K562 (cell line): ENCODE measurements around the gene ZNF451. TPM values are rescaled to one million over a fixed set of nuclear protein-coding genes. Genes with fewer than 3 reads are reported as not detected.
A peak's percentile ranks its signal among the peaks of the same experiment; 100 is the strongest.

Experiments
- DPF2 ChIP-seq: fragments of 450-650 bp; IDR thresholded peaks from 2 replicates; pipeline ENCODE4 v1.6.1; 2016
- ETS2 ChIP-seq: IDR thresholded peaks from 2 replicates; pipeline ENCODE4 v1.6.1; 2016; ENCODE audit warnings: borderline replicate concordance, missing genetic modification characterization, mild to moderate bottlenecking, moderate library complexity, missing compliant biosample characterization; ENCODE audit not compliant: poor library complexity, severe bottlenecking
- FUS ChIP-seq: fragments of 200-400 bp; formaldehyde crosslinking; optimal IDR thresholded peaks from 2 replicates; pipeline ENCODE3; 2017; ENCODE audit warnings: low read depth, low read length
- JUND ChIP-seq, 2 experiments: IDR thresholded peaks; 2 replicates in 1 of 2; 3 replicates in 1 of 2; pipeline ENCODE4 v1.6.1; 2011; ENCODE audit warnings: borderline replicate concordance in 2 of 2, low read depth in 2 of 2, low read length in 2 of 2, improper control_type of control experiment in 1 of 2, missing biosample characterization in 1 of 2, missing genetic modification characterization in 1 of 2, missing genetic modification reagents in 1 of 2
- KLF1 ChIP-seq: fragments of 450-650 bp; IDR thresholded peaks from 2 replicates; pipeline ENCODE4 v1.6.1; 2016; ENCODE audit warnings: missing genetic modification characterization, missing compliant biosample characterization
- MTA3 ChIP-seq: fragments of 450-650 bp; formaldehyde crosslinking; IDR thresholded peaks from 2 replicates; pipeline ENCODE4 v1.6.1; 2017; ENCODE audit warnings: mild to moderate bottlenecking, borderline replicate concordance
- NBN ChIP-seq: fragments of 450-650 bp; IDR thresholded peaks from 2 replicates; pipeline ENCODE4 v1.6.1; 2016; ENCODE audit warnings: low read depth, mild to moderate bottlenecking
- NR2C1 ChIP-seq, 2 experiments: fragments of 450-650 bp; IDR thresholded peaks; 2 replicates each; pipeline ENCODE4 v1.6.1; 2017; ENCODE audit warnings: mild to moderate bottlenecking in 2 of 2, antibody characterized with exemption in 1 of 2, inconsistent platforms in 1 of 2, missing compliant biosample characterization in 1 of 2, missing genetic modification characterization in 1 of 2
- PHF8 ChIP-seq: fragments of 200-600 bp; sonication (generic); IDR thresholded peaks from 2 replicates; pipeline ENCODE4 v1.6.1; 2012; ENCODE audit warnings: mixed run types, mild to moderate bottlenecking, inconsistent platforms, low read length, moderate library complexity, borderline replicate concordance
- POLR3A ChIP-seq: IDR thresholded peaks from 2 replicates; pipeline ENCODE4 v1.6.1; 2011; ENCODE audit warnings: borderline replicate concordance, mild to moderate bottlenecking, moderate library complexity; ENCODE audit not compliant: insufficient read length, insufficient read depth; ENCODE audit errors: extremely low read depth
- RBM25 ChIP-seq: fragments of 200-400 bp; formaldehyde crosslinking; IDR thresholded peaks from 2 replicates; pipeline ENCODE4 v1.6.1; 2018; ENCODE audit warnings: low read length, low read depth, moderate library complexity; ENCODE audit not compliant: severe bottlenecking
- XRCC3 ChIP-seq: fragments of 450-650 bp; IDR thresholded peaks from 2 replicates; pipeline ENCODE4 v1.6.1; 2017; ENCODE audit warnings: mild to moderate bottlenecking, moderate library complexity
- ZNF143 ChIP-seq: sonication (generic); formaldehyde crosslinking; IDR thresholded peaks from 2 replicates; pipeline ENCODE4 v1.9.0; 2022; ENCODE audit warnings: mild to moderate bottlenecking, missing genetic modification reagents
- ZNF165 ChIP-seq: fragments of 250-450 bp; sonication (Bioruptor Pico); IDR thresholded peaks from 2 replicates; pipeline ENCODE4 v1.4.0; 2020; ENCODE audit warnings: borderline replicate concordance
- polyA plus RNA-seq, 8 experiments: library from polyadenylated mRNA; depleted of rRNA in 4 of 8; stranded (reverse) in 5 of 8; unstranded in 3 of 8; fragments of >200 nt; fragmentation: Nextera tagmentation in 2 of 8; fragmentation: Illumina TruSeq in 1 of 8; extraction: Ambion mirVana in 2 of 8; extraction: Trizol in 1 of 8; gene quantifications; 2 replicates each; pipeline versions ENCODE4 v1.2.1 to v1.2.3, GENCODE V29; 2011 to 2014; ENCODE audit warnings: inconsistent platforms in 1 of 8, missing spikeins in 1 of 8
- total RNA-seq, 7 experiments: library from RNA; depleted of rRNA in 6 of 7; stranded (reverse); fragments of >200 nt in 6 of 7; fragmentation: Illumina TruSeq in 2 of 7; extraction: Trizol in 2 of 7; gene quantifications; 2 replicates each; pipeline versions ENCODE4 v1.2.1 to v1.2.3, GENCODE V29; 2011 to 2021; ENCODE audit warnings: low replicate concordance in 1 of 7
- TF ChIP-seq, protein P1 (sequence below): sonication (generic); formaldehyde crosslinking; IDR thresholded peaks from 2 replicates; pipeline ENCODE4 v1.8.0; 2022; ENCODE audit warnings: mild to moderate bottlenecking, missing genetic modification reagents
- TF ChIP-seq, protein P2 (sequence below): fragments of 250-450 bp; sonication (Bioruptor Pico); IDR thresholded peaks from 2 replicates; pipeline ENCODE4 v1.4.0; 2020; ENCODE audit warnings: mild to moderate bottlenecking
- TF ChIP-seq, protein P3 (sequence below), 2 experiments: fragments of 450-650 bp; IDR thresholded peaks; 2 replicates each; pipeline ENCODE4 v1.6.1; 2016; ENCODE audit warnings: mild to moderate bottlenecking in 2 of 2, borderline replicate concordance in 1 of 2, low read depth in 1 of 2, moderate library complexity in 1 of 2

ZNF451 gene
- total and polyA plus RNA-seq, 9 of the 15 experiments (the other 6 are each of a cell fraction or from before 2014, with no cell fraction given): 16.1 to 74.3 (median 38.3) TPM

DNA sequence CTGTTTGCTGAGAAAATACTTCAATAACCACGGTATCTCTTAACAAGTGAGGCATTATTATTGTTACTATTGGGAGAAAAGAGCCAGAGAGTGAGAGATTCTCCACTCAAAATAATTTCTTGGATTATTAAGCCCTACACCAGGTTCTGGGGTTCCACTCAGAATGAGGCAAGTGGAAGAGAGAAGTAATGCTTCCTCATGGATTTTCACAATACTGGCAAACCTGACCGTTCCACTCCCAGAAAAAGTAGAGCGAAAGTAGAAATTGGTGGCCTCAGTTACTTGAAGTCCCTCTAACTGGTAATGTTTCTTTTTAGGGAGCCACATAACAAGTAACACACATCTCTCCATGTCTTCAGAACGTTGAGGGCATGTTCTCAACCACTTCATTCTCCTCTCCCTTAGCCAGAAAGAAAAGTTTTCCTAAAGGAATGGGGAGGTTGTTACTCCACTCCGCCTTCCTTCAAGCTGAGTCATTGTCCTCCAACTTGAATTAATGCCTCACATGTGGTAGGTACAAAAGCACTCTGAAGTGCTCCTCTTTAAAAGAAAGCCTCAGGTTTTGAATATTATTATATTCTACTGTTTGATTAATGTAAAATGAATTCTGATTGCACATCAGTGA, 84.0 kb downstream of the ZNF451 start (continued):
- TF ChIP-seq RBM25 (no peak), XRCC3 (no peak), ZNF143 (CRISPR knock-in tag) (no peak), JUND (IDR thresholded peaks at IDR 0.05; ENCODE audit: borderline replicate concordance, low read depth, low read length) (peak; percentile 56; the same call in 1 of the 2 replicates), JUND (tag; IDR thresholded peaks at IDR 0.05; ENCODE audit: borderline replicate concordance, low read depth, low read length) (peak; percentile 48; the same call in 1 of the 3 replicates), PHF8 (0 out of 2 replicates have a peak, but pooled peaks have one; percentile 17), NBN (no peak), MTA3 (0 out of 2 replicates have a peak, but pooled peaks have one; percentile 29), FUS (no peak), KLF1 (tag) (no peak), ZNF165 (CRISPR knock-in tag) (no peak), DPF2 (peak; percentile 58), ETS2 (no peak), NR2C1 (IDR thresholded peaks at IDR 0.05) (no peak), NR2C1 (tag; IDR thresholded peaks at IDR 0.05) (no peak), POLR3A (no peak)
- TF ChIP-seq, protein P1, sequence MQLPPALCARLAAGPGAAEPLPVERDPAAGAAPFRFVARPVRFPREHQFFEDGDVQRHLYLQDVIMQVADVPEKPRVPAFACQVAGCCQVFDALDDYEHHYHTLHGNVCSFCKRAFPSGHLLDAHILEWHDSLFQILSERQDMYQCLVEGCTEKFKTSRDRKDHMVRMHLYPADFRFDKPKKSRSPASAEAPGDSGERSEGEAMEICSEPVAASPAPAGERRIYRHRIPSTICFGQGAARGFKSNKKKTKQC (CRISPR knock-in tag): no peak
- TF ChIP-seq, protein P2, sequence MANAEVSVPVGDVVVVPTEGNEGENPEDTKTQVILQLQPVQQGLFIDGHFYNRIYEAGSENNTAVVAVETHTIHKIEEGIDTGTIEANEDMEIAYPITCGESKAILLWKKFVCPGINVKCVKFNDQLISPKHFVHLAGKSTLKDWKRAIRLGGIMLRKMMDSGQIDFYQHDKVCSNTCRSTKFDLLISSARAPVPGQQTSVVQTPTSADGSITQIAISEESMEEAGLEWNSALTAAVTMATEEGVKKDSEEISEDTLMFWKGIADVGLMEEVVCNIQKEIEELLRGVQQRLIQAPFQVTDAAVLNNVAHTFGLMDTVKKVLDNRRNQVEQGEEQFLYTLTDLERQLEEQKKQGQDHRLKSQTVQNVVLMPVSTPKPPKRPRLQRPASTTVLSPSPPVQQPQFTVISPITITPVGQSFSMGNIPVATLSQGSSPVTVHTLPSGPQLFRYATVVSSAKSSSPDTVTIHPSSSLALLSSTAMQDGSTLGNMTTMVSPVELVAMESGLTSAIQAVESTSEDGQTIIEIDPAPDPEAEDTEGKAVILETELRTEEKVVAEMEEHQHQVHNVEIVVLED: no peak
- TF ChIP-seq, protein P3, sequence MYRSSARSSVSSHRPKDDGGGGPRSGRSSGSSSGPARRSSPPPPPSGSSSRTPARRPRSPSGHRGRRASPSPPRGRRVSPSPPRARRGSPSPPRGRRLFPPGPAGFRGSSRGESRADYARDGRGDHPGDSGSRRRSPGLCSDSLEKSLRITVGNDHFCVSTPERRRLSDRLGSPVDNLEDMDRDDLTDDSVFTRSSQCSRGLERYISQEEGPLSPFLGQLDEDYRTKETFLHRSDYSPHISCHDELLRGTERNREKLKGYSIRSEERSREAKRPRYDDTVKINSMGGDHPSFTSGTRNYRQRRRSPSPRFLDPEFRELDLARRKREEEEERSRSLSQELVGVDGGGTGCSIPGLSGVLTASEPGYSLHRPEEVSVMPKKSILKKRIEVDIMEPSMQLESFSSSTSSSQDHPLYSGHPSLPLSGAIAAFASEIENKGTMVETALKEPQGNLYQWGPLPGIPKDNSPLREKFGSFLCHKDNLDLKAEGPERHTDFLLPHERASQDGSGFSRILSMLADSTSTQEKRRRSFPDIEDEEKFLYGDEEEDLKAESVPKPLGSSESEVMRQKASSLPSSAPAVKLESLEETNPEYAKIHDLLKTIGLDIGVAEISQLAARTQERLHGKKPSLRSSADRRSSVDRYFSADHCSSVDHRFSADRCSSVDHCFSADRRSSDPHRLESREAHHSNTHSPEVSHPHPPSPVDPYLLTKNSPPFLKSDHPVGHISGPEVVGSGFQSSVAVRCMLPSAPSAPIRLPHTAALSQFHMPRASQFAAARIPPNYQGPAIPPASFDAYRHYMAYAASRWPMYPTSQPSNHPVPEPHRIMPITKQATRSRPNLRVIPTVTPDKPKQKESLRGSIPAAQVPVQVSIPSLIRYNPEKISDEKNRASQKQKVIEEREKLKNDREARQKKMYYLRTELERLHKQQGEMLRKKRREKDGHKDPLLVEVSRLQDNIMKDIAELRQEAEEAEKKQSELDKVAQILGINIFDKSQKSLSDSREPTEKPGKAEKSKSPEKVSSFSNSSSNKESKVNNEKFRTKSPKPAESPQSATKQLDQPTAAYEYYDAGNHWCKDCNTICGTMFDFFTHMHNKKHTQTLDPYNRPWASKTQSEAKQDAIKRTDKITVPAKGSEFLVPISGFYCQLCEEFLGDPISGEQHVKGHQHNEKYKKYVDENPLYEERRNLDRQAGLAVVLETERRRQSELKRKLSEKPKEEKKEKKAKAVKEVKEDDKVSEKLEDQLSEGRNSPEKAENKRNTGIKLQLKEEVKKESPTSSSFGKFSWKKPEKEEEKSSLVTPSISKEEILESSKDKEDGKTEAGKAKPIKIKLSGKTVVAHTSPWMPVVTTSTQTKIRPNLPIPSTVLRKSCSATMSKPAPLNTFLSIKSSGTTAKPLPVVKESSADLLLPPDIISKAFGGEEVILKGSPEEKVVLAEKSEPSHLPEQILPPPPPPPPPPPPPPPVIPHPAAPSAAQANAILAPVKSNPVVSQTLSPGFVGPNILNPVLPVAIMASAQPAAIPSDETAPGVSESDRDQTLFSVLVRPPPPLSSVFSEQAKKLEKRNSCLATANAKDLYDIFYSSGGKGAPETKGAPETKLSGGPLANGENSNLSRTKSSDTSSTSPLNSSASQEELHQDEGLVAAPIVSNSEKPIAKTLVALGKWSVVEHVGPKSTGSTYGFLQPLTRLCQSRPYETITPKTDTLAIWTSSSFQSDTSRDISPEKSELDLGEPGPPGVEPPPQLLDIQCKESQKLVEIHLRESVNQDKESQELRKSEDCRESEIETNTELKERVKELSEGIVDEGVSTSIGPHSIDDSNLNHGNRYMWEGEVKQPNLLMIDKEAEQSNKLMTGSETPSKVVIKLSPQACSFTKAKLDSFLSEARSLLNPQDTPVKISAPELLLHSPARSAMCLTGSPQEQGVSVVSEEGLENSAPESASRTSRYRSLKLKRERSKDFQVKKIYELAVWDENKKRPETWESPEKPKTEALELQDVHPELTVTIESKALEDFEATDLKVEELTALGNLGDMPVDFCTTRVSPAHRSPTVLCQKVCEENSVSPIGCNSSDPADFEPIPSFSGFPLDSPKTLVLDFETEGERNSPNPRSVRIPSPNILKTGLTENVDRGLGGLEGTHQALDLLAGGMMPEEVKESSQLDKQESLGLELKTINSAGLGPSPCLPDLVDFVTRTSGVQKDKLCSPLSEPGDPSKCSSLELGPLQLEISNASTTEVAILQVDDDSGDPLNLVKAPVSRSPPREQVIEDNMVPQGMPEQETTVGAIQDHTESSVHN (IDR thresholded peaks at IDR 0.05; ENCODE audit: borderline replicate concordance in 1 of 2, low read depth in 1 of 2): no peak
